GM21576 (cell line): Measurements from ENCODE around the gene N4BP3.
A peak's percentile ranks its signal among the peaks of the same experiment; 100 is the strongest.

ENCODE experiments used
- ATAC-seq: cut with Tn5 transposase; IDR thresholded peaks from one replicate; pipeline ENCODE4 v1.9.1; 2021; ENCODE audit warnings: mild to moderate bottlenecking, moderate library complexity; ENCODE audit not compliant: unreplicated experiment

The N4BP3 gene

DNA sequence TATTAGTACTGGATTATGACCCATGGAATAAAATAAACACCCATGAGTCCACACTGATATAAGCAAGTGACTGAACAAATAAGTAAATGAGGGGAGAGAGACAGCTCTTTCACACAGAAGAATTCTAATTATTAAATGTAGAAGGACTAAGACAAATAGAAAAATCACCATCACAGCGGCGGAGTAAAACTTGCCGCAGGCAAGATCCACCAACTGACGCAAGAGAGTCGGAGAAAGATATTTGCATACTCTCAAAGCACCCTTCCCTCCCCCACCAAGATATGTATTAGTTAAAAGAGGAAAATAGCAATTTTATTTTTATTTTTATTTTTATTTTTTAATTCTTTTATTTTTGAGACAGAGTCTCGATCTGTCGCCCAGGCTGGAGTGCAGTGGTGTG, 14.6 kb upstream of the N4BP3 start:
- ATAC-seq: no peak

DNA sequence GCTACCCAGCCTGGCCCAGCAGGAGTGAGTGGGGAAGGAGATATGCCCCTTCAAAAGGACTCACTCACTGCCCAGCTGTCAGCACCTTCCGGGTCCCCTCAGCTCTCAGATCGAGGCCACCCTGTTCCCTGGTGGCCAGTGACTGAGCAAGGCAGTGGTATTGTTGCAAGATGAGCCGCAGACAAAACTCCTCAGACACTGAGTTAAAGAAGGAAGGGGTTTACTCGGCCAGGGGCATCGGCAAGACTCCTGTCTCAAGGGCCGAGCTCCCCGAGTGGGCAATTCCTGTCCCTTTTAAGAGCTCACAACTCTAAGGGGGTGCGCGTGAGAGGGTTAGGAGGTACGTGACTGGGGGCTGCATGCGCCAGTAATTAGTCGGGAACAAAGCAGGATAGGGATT, 9.7 kb upstream of the N4BP3 start:
- no peak for ATAC-seq

GRCh38 chr5:178104492-178104891, 8.8 kb upstream of the N4BP3 start:
- ATAC-seq: no peak

- no peak for ATAC-seq
These were observed 7.2 kb upstream of the N4BP3 start for GRCh38 chr5:178106086-178106485.

- no peak for ATAC-seq
These were observed 6.6 kb upstream of the N4BP3 start for GRCh38 chr5:178106556-178107239.

DNA sequence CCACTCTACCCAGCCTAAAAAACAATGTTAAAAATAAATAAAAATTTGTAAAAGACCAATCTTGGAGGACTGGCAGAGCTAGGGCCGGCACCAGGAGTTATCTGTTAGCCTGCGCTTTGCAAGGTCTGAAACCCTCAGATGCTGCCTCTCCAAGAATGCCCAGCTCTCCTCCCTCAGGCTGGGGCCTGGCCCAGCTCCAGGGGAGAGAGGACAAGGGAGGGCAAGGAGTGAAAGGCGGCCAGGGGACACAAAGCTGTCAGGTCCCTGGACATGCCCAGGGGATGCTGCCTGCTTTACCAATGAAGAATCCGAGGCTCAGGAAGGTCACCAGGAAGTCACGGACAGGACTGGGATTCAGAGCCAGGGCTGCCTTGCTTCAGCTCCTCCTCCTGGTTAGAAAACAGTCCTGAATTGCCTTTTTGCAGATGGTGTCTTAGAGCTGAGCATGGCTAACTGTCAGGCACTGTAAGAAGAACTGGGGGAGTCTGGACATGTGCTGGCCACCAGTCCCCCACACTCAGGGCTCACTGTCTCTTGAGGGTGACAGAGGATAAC, 5.5 kb upstream of the N4BP3 start:
- ATAC-seq: no peak

DNA sequence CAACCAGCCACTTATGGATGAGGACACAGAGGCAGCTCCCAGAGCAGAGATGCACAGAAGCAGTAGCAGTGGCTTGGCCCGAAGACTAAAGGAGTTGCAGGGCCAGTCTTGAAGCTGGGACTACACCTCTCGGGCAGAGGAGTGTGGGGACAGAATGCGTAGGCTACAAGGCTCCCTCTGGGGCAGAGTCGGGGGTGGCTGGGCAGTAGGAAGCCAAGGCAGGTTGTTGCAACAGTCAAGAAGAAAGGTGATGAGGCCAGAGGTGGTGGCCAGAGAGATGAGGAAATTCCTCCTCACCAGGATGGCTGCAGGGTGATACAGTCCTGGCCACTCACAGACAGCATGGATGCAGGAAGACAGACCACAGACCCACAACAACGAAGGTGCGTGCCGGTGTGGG, 4.9 kb upstream of the N4BP3 start:
- ATAC-seq: no peak

- no peak for ATAC-seq
These were observed 4.4 kb upstream of the N4BP3 start for GRCh38 chr5:178108966-178109365.

DNA sequence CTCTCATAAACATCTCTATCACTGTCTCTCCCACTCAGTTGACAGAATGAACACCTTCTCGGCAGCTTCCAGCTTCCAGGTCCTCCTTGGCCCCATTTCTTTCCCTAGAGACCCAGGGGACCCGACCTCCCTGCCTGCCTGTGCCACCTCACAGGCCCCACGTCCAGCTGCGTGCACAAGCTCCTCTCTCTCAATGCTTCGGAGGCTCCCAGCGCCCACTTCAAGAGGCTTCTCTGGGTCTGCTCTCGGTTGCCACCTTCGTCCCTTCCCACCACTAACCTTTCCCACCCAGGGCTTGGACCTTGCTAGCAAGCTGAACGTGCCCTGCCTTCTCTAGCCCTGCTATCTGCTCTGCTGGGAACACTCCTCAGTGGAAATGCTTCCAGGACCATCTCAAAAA, 2.8 kb upstream of the N4BP3 start:
- ATAC-seq: no peak

- ATAC-seq: no peak
These were observed 1.4 kb upstream of the N4BP3 start for GRCh38 chr5:178111925-178112324.

GRCh38 chr5:178112545-178112944, 787 bp upstream of the N4BP3 start:
- no peak for ATAC-seq

DNA sequence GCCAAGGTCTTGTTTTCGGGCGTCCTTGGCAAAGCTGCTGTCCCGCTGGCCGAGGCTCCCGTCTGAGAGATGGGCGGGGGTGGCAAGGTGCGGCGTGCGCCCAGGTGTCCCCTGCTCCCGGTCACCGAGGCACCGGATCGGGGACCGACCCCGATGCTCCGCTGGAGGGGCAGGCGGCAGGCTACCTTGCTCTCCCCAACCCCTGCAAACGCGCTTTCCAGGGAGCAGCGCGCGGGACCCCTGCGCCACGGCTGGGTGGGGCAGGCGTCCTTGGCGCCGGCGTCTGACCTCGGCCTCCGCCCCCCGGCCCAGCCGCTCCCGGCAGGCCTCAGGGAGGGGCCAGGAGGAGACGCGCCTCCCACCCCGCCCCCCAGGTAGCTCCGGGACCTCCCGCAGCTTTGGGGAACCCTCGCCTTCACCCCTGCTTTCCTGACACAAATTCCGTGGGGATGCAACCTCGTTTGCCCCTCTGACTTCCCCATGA, 551 bp downstream of the N4BP3 start:
- ATAC-seq: no peak

- ATAC-seq: no peak
These were observed 1.2 kb downstream of the N4BP3 start for GRCh38 chr5:178114325-178115135.

- ATAC-seq: no peak
These were observed 1.9 kb downstream of the N4BP3 start for GRCh38 chr5:178115136-178115813.

DNA sequence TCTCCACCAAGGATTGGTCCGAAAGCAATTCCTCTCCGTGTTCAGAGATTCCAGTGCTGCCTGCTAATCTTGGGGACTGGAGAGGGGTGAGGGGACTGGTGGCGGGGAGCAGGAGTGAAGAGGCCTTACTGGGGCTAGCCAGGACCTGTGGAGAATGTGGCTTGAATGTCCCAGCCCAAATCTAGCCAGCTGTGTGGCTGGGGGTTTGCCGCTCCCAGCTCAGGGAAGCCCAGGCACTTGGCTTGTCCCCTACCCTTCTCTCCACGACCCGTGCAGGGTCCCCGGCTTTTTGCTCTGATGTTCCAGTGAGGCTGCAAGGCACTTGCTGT, 2.4 kb downstream of the N4BP3 start:
- ATAC-seq: no peak

DNA sequence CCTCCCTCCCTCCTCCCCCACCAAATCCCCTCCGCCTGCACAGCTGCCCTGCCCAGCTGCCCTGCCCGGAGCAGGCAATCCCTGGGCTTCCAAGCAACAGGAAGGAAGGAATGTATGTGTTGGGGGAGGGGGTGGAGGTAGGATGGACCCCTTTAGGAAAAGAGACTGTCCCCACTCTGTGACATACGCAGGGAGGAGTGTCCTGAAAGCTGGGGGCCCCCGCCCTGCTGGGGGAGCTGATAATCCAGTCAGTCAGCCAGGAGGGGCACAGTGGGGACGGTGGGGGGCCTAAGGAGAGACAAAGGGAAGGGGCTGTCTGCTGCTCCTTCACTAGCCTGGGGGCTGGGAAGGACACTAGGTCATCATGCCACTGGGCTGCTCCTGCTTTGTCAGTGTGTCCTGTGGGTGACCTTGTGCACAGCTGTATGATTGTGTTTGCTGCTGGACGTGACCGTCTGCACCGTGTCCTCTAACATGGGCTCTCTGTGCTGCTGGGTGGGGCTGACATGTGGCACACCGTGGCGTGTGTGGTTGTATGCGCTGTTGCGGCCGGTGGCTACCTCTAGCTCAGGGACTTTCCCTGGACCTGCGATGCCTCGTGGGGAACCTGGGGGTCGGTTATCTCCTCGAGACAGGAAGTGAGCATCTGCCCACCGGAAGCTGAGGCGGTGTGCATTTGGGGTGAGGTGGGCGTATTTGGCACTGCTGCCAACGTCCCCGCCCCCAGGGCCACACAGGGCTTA, 3.0 kb downstream of the N4BP3 start:
- peak; percentile 30 for ATAC-seq

GRCh38 chr5:178117923-178118701, 4.8 kb downstream of the N4BP3 start:
- ATAC-seq: no peak

- no peak for ATAC-seq
These were observed 6.7 kb downstream of the N4BP3 start for GRCh38 chr5:178119915-178120606.

- peak; percentile 67 for ATAC-seq
These were observed 7.5 kb downstream of the N4BP3 start for GRCh38 chr5:178120607-178121357.
